Pancreas (tissue), 10 donors: ENCODE measurements around the gene ECPAS. TPM values are rescaled to one million over a fixed set of nuclear protein-coding genes. Genes with fewer than 3 reads are reported as not detected.
"Not testable (repeated sequence)": the region's sequence is repeated elsewhere in the genome, so short reads cannot be mapped to it uniquely, and the experiment has no call there.

ENCODE experiments used
- ATAC-seq, 4 donors: fragments of 200-7000 bp; cut with Tn5 transposase; one replicate each; pipeline versions ENCODE4 v1.8.0 to v1.9.1; 2020; ENCODE audit warnings: mild to moderate bottlenecking in 4 of 4, moderate library complexity in 4 of 4
- DNase-seq, 6 donors: peaks; one replicate each; pipeline ENCODE4 v3.0.0-alpha.2; 2020
- FAIRE-seq: peaks from 2 replicates; lab custom pipeline; 2012; peaks lifted over from hg19 to GRCh38; lab: Jason Lieb, UNC
- H3K27ac ChIP-seq, 4 donors: fragments of 200-600 bp; sonication (generic); 1 replicate in 3 of 4; 2 replicates in 1 of 4; pipeline versions ENCODE4 v1.5.0 to v1.8.0; 2020
- H3K27me3 ChIP-seq, 4 donors: fragments of 200-600 bp; one replicate each; pipeline ENCODE4 v1.8.0; 2021
- H3K36me3 ChIP-seq, 3 donors: fragments of 200-600 bp; sonication (generic) in 1 of 3; one replicate each; pipeline versions ENCODE4 v1.5.0 to v1.8.0; 2020 to 2021
- H3K4me1 ChIP-seq, 3 donors: fragments of 200-600 bp; one replicate each; pipeline ENCODE4 v1.8.0; 2021
- H3K4me3 ChIP-seq, 4 donors: fragments of 200-600 bp; sonication (generic) in 2 of 4; one replicate each; pipeline versions ENCODE4 v1.5.0 to v1.8.0; 2020 to 2021
- H3K9me3 ChIP-seq, 4 donors: fragments of 200-600 bp; one replicate each; pipeline ENCODE4 v1.8.0; 2021
- CTCF ChIP-seq, 4 donors: fragments of 200-600 bp; sonication (generic) in 3 of 4; IDR thresholded peaks; one replicate each; pipeline versions ENCODE4 v1.5.0 to v1.8.0; 2021; ENCODE audit warnings: antibody characterized with exemption in 4 of 4
- WGBS, 2 donors: extraction: QIAGEN DNeasy Blood & Tissue Kit; methylation state at CpG; one replicate each; pipeline ENCODE4 v1.1.7; 2013; 5-methylcytosine and 5-hydroxymethylcytosine counted together
- intact Hi-C, 3 donors: fragments of 100-400 bp; cut with DNase I; formaldehyde crosslinking; loops; one replicate each; pipeline versions ENCODE4 v1.11.1 to v1.14.2; 2022
- polyA plus RNA-seq, 2 donors: library from polyadenylated mRNA; stranded (reverse); fragments of 200-250 nt; gene quantifications; one replicate each; pipeline ENCODE4 v1.2.3, GENCODE V29; 2013
- total RNA-seq, 6 donors: library from RNA; stranded (reverse); fragmentation: NEBNext Ultra II Directional in 4 of 6; extraction: Animal tissue kit (Norgen Biotek cat#: 25700) in 4 of 6; gene quantifications; one replicate each; pipeline versions ENCODE4 v1.2.1 to v1.2.4, GENCODE V29; 2021 to 2023
- donor health status: healthy with polysubstance abuse.
- donor health status: DM: no; HTN: no; CAD: no; lungs with moderate emphysema.
- donor health status: DM: no; HTN: no; CAD: no.
- donor health status: control.
- donor health status: control.
- donor health status: Bipolar disorder and iron deficiency.
- donor health status: DM: yes; HTN: yes; CAD: no.
- donor health status: DM: no; HTN: no; CAD: no.
- donor health status: DM: no; HTN: no; CAD: no.
- donor health status: DM: yes; HTN: yes; CAD: no.

ECPAS gene
- total and polyA plus RNA-seq, 8 donors = 12.2 to 43.6 (median 38.6) TPM

GRCh38 chr9:111350556-111350955 is 133.6 kb downstream of the ECPAS start:
- DNase-seq (no peak), ATAC-seq (no peak), FAIRE-seq (no peak)
- H3K4me3 ChIP-seq = no peak overlapping the region
- peaks cover 0 to 14% (median 0%) of the 10 kb centered on the region in 4 donors for H3K27me3 ChIP-seq
- no peaks in the 10 kb centered on the region for H3K9me3 ChIP-seq
- H3K36me3 ChIP-seq = no peaks in the 10 kb centered on the region
- TF ChIP-seq CTCF (IDR thresholded peaks at IDR 0.05) = no peak
- intact Hi-C loops = no loop called here
- no peak overlapping the region for H3K27ac ChIP-seq
- peaks cover 7 to 15% (median 8%) of the 10 kb centered on the region in 3 donors for H3K4me1 ChIP-seq

GRCh38 chr9:111349766-111350165 is 134.4 kb downstream of the ECPAS start:
- Histone ChIP-seq H3K36me3 (no peaks in the 10 kb centered on the region), H3K27ac (peak overlapping the region in 1 of 4 donors; percentile 9), H3K27me3 (peaks cover 0 to 22% (median under 1%) of the 10 kb centered on the region in 4 donors), H3K4me1 (peaks cover 7 to 15% (median 8%) of the 10 kb centered on the region in 3 donors), H3K9me3 (no peaks in the 10 kb centered on the region), H3K4me3 (no peak overlapping the region)
- TF ChIP-seq CTCF (IDR thresholded peaks at IDR 0.05) = no peak
- DNase-seq (no peak), ATAC-seq (peak; percentile 55 to 86 (median 76)), FAIRE-seq (peak; percentile 83)
- WGBS, 2 donors = 10 to 12% methylated on average over 5 of the region's 5 CpGs
- intact Hi-C loops = no loop called here

- H3K4me3 ChIP-seq = no peak overlapping the region
- peaks cover 0 to 31% (median 2%) of the 10 kb centered on the region in 4 donors for H3K27me3 ChIP-seq
- FAIRE-seq = peak; percentile 93
- H3K36me3 ChIP-seq = no peaks in the 10 kb centered on the region
- intact Hi-C loops = no loop called here
- peak overlapping the region in 1 of 4 donors; percentile 18 for H3K27ac ChIP-seq
- no peak for TF ChIP-seq CTCF (IDR thresholded peaks at IDR 0.05)
- H3K4me1 ChIP-seq = peaks cover 7 to 15% (median 8%) of the 10 kb centered on the region in 3 donors
- 5 to 8% methylated on average over 4 of the region's 4 CpGs for WGBS, 2 donors
- H3K9me3 ChIP-seq = no peaks in the 10 kb centered on the region
- DNase-seq = no peak
- peak; percentile 90 to 94 (median 92) for ATAC-seq
Measured at GRCh38 chr9:111348821-111349271, 135.3 kb downstream of the ECPAS start.

- H3K4me1 ChIP-seq, H3K9me3 ChIP-seq, FAIRE-seq, intact Hi-C loops, H3K4me3 ChIP-seq, H3K27ac ChIP-seq, H3K27me3 ChIP-seq, ATAC-seq, DNase-seq, H3K36me3 ChIP-seq: not testable (repeated sequence)
- WGBS, 2 donors = 78 to 91% methylated on average over 5 of the region's 5 CpGs
Measured at GRCh38 chr9:111334318-111334863, 149.8 kb downstream of the ECPAS start.

- TF ChIP-seq CTCF (IDR thresholded peaks at IDR 0.05) = no peak
- Histone ChIP-seq H3K9me3 (no peaks in the 10 kb centered on the region), H3K27ac (no peak within 1 kb of the TSS), H3K36me3 (no peaks in the 10 kb centered on the region), H3K27me3 (no peaks in the 10 kb centered on the region), H3K4me3 (no peak within 1 kb of the TSS), H3K4me1 (no peaks in the 10 kb centered on the region)
- ATAC-seq = no peak
- intact Hi-C loops = no loop called here
- WGBS, 2 donors = 41 to 57% methylated on average over 4 of the region's 4 CpGs
- no peak for DNase-seq
- FAIRE-seq = no peak
Measured at GRCh38 chr9:111330124-111330523, 154.1 kb downstream of the ECPAS start, which contains the start of gene OR2K2. TSS of gene OR2K2 (minus strand) at chr9:111330224. CDS start at chr9:111328433, 1,791 bp downstream.
